Lower leg skin (tissue), 3 donors: Measurements from ENCODE around the gene FAAH.

Experiments used
- POLR2A ChIP-seq, 2 donors: fragments of 450-650 bp; IDR thresholded peaks; one replicate each; pipeline ENCODE4 v1.6.1; 2016 to 2017; ENCODE audit warnings: antibody characterized with exemption in 2 of 2, mild to moderate bottlenecking in 1 of 2, moderate library complexity in 1 of 2
- TF ChIP-seq, protein P1 (sequence below), 3 donors: fragments of 450-650 bp; IDR thresholded peaks; one replicate each; pipeline ENCODE4 v1.5.1; 2016; ENCODE audit warnings: antibody characterized with exemption in 3 of 3, mild to moderate bottlenecking in 3 of 3, moderate library complexity in 2 of 3

DNA sequence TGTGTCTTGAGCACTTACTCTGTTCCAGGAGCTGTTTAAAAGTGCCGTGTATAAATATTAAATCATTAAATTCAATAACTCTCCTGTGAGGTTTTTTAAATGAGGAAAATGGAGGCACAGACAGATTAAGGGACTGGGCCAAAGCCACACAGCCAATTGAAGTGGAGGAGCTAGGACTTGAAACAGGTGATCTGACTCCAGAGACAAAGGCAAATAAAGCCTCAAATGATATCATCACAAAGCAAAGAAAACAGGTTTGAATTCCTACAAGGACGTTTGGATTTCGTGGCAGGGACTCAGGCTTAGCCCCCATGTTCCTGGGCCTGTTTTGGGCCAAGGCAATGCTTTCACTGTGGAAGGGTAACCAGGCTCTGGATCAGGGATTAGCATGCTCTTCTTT lies 50.3 kb downstream of the FAAH start:
- no peak for TF ChIP-seq POLR2A (IDR thresholded peaks at IDR 0.05)
- TF ChIP-seq, protein P1, sequence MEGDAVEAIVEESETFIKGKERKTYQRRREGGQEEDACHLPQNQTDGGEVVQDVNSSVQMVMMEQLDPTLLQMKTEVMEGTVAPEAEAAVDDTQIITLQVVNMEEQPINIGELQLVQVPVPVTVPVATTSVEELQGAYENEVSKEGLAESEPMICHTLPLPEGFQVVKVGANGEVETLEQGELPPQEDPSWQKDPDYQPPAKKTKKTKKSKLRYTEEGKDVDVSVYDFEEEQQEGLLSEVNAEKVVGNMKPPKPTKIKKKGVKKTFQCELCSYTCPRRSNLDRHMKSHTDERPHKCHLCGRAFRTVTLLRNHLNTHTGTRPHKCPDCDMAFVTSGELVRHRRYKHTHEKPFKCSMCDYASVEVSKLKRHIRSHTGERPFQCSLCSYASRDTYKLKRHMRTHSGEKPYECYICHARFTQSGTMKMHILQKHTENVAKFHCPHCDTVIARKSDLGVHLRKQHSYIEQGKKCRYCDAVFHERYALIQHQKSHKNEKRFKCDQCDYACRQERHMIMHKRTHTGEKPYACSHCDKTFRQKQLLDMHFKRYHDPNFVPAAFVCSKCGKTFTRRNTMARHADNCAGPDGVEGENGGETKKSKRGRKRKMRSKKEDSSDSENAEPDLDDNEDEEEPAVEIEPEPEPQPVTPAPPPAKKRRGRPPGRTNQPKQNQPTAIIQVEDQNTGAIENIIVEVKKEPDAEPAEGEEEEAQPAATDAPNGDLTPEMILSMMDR (IDR thresholded peaks at IDR 0.05) = no peak
